ENCODE data around the gene ANO1.
"Not testable (repeated sequence)": the region's sequence is repeated elsewhere in the genome, so short reads cannot be mapped to it uniquely, and the experiment has no call there.

The ANO1 gene

DNA sequence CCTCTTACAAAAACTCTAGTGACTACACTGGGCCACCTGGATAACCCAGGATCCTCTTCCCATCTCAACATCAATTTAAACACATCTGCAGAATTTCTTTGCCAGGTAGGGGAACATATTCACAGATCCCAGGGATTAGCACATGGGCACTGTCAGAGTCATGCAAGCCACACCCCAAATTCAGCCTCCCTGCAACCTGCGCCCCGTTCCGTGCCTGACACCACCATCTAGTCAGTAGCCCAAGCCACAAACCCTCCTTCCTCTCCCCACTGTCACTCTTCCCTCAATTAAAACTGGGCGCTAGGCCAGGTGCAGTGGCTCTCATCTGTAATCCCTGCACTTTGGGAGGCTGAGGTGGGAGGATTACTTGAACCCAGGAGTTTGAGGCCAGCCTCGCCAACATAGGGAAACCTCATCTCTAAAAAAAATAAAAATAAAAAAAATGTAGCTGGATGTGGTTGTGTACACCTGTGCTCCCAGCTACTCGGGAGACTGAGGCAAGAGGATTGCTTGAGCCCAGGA, 131.3 kb downstream of the ANO1 start:
- no peak for FAIRE-seq
- no peak for TF ChIP-seq POU2F2 (IDR thresholded peaks at IDR 0.05; ENCODE audit: low read depth, low read length)
- no peak for TF ChIP-seq SPI1 (IDR thresholded peaks at IDR 0.05; ENCODE audit: low read depth, low read length)
- TF ChIP-seq POLR2AphosphoS5 (IDR thresholded peaks at IDR 0.05; ENCODE audit: low read depth, low read length), result no peak
- TF ChIP-seq POLR2A (IDR thresholded peaks at IDR 0.05; ENCODE audit: low read depth, low read length), result no peak
- no peak for TF ChIP-seq PAX5 (IDR thresholded peaks at IDR 0.05; ENCODE audit: insufficient read depth, low read length, severe bottlenecking)
- TF ChIP-seq TAF1 (IDR thresholded peaks at IDR 0.05; ENCODE audit: low read depth, low read length), result no peak
- no peak for DNase-seq (ENCODE audit: insufficient read length, low spot score)

- FAIRE-seq (no peak), DNase-seq (ENCODE audit: insufficient read length, low spot score) (no peak)
- TF ChIP-seq SPI1 (IDR thresholded peaks at IDR 0.05; ENCODE audit: low read depth, low read length) (no peak), PAX5 (IDR thresholded peaks at IDR 0.05; ENCODE audit: insufficient read depth, low read length, severe bottlenecking) (no peak), POLR2AphosphoS5 (IDR thresholded peaks at IDR 0.05; ENCODE audit: low read depth, low read length) (no peak), POU2F2 (IDR thresholded peaks at IDR 0.05; ENCODE audit: low read depth, low read length) (no peak), POLR2A (IDR thresholded peaks at IDR 0.05; ENCODE audit: low read depth, low read length) (no peak), TAF1 (IDR thresholded peaks at IDR 0.05; ENCODE audit: low read depth, low read length) (no peak)
Observed at GRCh38 chr11:70210051-70210501, 132.0 kb downstream of the ANO1 start.

DNA sequence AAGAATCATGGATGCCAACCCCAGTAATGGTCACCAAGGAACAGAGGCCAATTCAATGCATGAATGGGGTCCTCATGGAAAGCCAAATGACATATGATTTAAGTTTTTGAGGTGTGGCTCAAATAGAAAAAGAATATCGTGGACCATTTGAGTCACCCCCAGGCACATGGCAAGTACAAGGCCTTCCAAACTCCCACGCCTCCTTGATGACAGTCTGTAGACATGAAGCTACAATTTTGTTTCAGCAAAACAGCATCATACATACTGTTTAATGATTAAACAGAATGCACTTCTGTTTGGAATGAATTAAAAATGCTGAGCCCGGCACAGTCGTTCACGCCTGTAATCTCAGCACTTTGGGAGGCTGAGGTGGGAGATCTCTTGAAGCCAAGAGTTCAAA, 132.4 kb downstream of the ANO1 start:
- no peak for DNase-seq (ENCODE audit: insufficient read length, low spot score)
- no peak for TF ChIP-seq SPI1 (IDR thresholded peaks at IDR 0.05; ENCODE audit: low read depth, low read length)
- no peak for TF ChIP-seq PAX5 (IDR thresholded peaks at IDR 0.05; ENCODE audit: insufficient read depth, low read length, severe bottlenecking)
- TF ChIP-seq POU2F2 (IDR thresholded peaks at IDR 0.05; ENCODE audit: low read depth, low read length), result no peak
- no peak for TF ChIP-seq POLR2A (IDR thresholded peaks at IDR 0.05; ENCODE audit: low read depth, low read length)
- FAIRE-seq, result no peak

DNA sequence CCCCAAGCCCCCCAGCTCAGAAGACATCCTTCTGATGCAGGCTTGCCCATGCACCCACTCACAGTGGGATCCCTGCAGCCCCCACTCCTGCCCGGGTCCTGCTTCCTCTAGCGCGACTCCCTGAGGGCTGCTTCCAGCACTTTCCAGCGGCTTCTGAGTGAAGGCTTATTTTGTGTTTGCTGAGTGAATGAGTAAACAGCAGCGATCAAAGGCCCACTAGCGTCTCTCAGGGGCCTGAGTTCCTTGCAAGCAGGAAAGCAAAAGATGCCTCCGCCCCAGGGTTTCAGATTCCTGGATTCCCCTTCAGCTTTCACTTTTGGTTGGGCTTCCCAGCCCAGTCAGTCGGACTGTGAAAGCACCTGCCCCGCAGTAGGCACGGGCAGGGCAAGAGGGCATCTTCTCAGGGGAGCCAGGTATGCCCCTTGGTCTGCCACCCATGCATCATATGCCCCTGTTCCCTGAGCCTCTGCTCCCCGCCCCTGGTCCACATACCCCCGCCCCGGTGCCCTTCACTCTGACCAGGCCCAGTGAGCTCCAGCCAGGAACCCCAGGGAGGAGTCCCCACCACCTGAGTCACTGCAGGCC, 134.2 kb downstream of the ANO1 start:
- no peak for DNase-seq (ENCODE audit: insufficient read length, low spot score)
- FAIRE-seq, result no peak
- TF ChIP-seq POLR2A (IDR thresholded peaks at IDR 0.05; ENCODE audit: low read depth, low read length) (no peak), POLR2AphosphoS5 (IDR thresholded peaks at IDR 0.05; ENCODE audit: low read depth, low read length) (no peak), TAF1 (IDR thresholded peaks at IDR 0.05; ENCODE audit: low read depth, low read length) (no peak), PAX5 (IDR thresholded peaks at IDR 0.05; ENCODE audit: insufficient read depth, low read length, severe bottlenecking) (no peak), SPI1 (IDR thresholded peaks at IDR 0.05; ENCODE audit: low read depth, low read length) (no peak), POU2F2 (IDR thresholded peaks at IDR 0.05; ENCODE audit: low read depth, low read length) (no peak)

- not testable (repeated sequence) for FAIRE-seq; DNase-seq (ENCODE audit: insufficient read length, low spot score)
Observed at GRCh38 chr11:70217388-70217787, 139.3 kb downstream of the ANO1 start.

DNA sequence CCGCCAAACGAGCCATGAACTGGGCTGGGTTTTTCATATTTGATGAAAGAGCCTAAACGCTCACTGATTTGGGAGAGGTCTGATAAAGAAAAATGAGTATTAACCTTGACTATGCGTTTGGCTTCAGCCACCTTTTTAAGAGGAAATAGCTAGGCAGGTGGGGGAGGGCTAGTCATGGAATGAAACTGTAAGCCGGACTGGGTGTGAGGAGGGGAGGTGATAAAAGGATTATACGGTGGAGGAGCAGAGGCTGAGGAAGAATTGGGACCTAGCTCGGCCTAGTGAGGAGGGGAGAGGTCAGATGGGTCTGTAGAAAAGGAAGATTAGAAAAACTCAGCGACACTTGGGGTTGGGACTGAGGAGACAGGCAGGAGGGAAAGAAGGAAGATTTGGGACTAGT, 140.0 kb downstream of the ANO1 start:
- DNase-seq (ENCODE audit: insufficient read length, low spot score); FAIRE-seq: not testable (repeated sequence)

GRCh38 chr11:70220136-70220535, 142.0 kb downstream of the ANO1 start:
- DNase-seq (ENCODE audit: insufficient read length, low spot score) (no peak), FAIRE-seq (no peak)
- no peak for TF ChIP-seq POU2F2 (IDR thresholded peaks at IDR 0.05; ENCODE audit: low read depth, low read length)
- no peak for TF ChIP-seq PAX5 (IDR thresholded peaks at IDR 0.05; ENCODE audit: insufficient read depth, low read length, severe bottlenecking)
- TF ChIP-seq TAF1 (IDR thresholded peaks at IDR 0.05; ENCODE audit: low read depth, low read length), result no peak
- no peak for TF ChIP-seq SPI1 (IDR thresholded peaks at IDR 0.05; ENCODE audit: low read depth, low read length)
- no peak for TF ChIP-seq POLR2A (IDR thresholded peaks at IDR 0.05; ENCODE audit: low read depth, low read length)
- no peak for TF ChIP-seq POLR2AphosphoS5 (IDR thresholded peaks at IDR 0.05; ENCODE audit: low read depth, low read length)

GRCh38 chr11:70220920-70221319, 142.8 kb downstream of the ANO1 start:
- FAIRE-seq (no peak), DNase-seq (ENCODE audit: insufficient read length, low spot score) (no peak)
- TF ChIP-seq PAX5 (IDR thresholded peaks at IDR 0.05; ENCODE audit: insufficient read depth, low read length, severe bottlenecking) (no peak), POLR2AphosphoS5 (IDR thresholded peaks at IDR 0.05; ENCODE audit: low read depth, low read length) (no peak)

DNA sequence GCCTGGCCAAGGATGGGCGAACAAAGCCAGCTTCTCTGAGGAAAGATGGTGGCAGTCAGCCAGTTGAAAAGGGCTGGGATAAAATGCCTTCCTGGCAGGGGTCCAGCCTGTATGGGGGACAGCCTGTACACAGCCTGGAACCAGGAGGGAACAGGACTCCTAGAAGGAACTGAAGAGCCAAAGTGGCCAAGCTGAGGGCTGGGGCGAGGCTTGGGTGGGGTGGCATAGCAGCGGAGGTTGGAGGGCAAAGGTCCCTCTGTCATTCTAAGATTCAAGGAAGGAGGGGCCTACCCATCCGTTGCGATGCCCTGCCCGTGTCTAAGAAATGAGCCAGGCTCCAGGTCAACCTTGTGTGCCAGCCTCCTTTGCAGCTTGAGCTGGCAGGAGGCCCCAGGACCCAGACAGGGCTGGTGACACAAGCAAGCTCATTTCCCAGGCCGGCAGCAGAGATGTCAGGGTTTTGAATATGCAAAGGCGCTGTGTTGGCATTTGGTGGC, 147.6 kb downstream of the ANO1 start:
- DNase-seq (ENCODE audit: insufficient read length, low spot score), result no peak
- no peak for FAIRE-seq
- TF ChIP-seq POU2F2 (IDR thresholded peaks at IDR 0.05; ENCODE audit: low read depth, low read length) (no peak), PAX5 (IDR thresholded peaks at IDR 0.05; ENCODE audit: insufficient read depth, low read length, severe bottlenecking) (no peak), TAF1 (IDR thresholded peaks at IDR 0.05; ENCODE audit: low read depth, low read length) (no peak), SPI1 (IDR thresholded peaks at IDR 0.05; ENCODE audit: low read depth, low read length) (no peak), POLR2AphosphoS5 (IDR thresholded peaks at IDR 0.05; ENCODE audit: low read depth, low read length) (no peak), POLR2A (IDR thresholded peaks at IDR 0.05; ENCODE audit: low read depth, low read length) (no peak)

DNA sequence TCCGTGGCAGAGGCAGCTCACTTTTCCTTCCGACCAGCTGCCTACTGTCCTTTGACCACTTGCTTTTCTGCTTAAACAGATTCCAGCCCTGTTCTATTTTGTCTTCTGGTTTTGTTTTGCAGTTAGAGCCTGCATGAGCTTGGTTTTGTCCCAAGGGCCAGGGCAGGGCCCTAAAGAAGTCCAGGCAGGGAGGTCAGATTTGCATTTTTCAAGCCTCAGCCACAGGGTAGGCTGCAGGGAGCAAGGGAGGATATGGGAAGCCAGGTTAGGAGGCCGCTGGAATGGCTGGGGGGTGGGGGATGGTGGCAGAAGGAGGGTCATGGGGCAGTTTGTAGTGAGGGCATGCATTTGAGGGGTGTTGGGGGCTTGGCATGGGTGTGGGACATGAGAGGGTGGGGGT, 148.1 kb downstream of the ANO1 start:
- DNase-seq (ENCODE audit: insufficient read length, low spot score) (no peak), FAIRE-seq (no peak)
- TF ChIP-seq TAF1 (IDR thresholded peaks at IDR 0.05; ENCODE audit: low read depth, low read length), result no peak
- no peak for TF ChIP-seq PAX5 (IDR thresholded peaks at IDR 0.05; ENCODE audit: insufficient read depth, low read length, severe bottlenecking)
- TF ChIP-seq POU2F2 (IDR thresholded peaks at IDR 0.05; ENCODE audit: low read depth, low read length), result no peak
- no peak for TF ChIP-seq POLR2A (IDR thresholded peaks at IDR 0.05; ENCODE audit: low read depth, low read length)
- no peak for TF ChIP-seq SPI1 (IDR thresholded peaks at IDR 0.05; ENCODE audit: low read depth, low read length)
- no peak for TF ChIP-seq POLR2AphosphoS5 (IDR thresholded peaks at IDR 0.05; ENCODE audit: low read depth, low read length)

Data from GM12891 (cell line).